Vagina (tissue), 2 donors: ENCODE data around the gene ERBB4.

Experiments used
- CTCF ChIP-seq, 3 experiments: fragments of 450-650 bp in 2 of 3; fragments of 200-600 bp in 1 of 3; sonication (generic) in 1 of 3; IDR thresholded peaks; one replicate each; pipeline ENCODE4 v1.5.1; 2017 to 2019; ENCODE audit warnings: antibody characterized with exemption in 3 of 3, mild to moderate bottlenecking in 2 of 3, moderate library complexity in 2 of 3
- POLR2A ChIP-seq, 2 donors: fragments of 450-650 bp; IDR thresholded peaks; one replicate each; pipeline ENCODE4 v1.6.1; 2017; ENCODE audit warnings: antibody characterized with exemption in 2 of 2, mild to moderate bottlenecking in 2 of 2, moderate library complexity in 2 of 2
- POLR2AphosphoS5 ChIP-seq, 2 donors: sonication (generic); formaldehyde crosslinking; IDR thresholded peaks; one replicate each; pipeline ENCODE4 v1.9.0; 2017; ENCODE audit warnings: antibody characterized with exemption in 2 of 2, mild to moderate bottlenecking in 2 of 2, low read depth in 1 of 2; ENCODE audit not compliant: insufficient read depth in 1 of 2

- no peak for TF ChIP-seq POLR2A (IDR thresholded peaks at IDR 0.05)
- TF ChIP-seq CTCF (IDR thresholded peaks at IDR 0.05): no peak
- TF ChIP-seq POLR2AphosphoS5 (IDR thresholded peaks at IDR 0.05; ENCODE audit: insufficient read depth in 1 of 2, low read depth in 1 of 2): no peak
Measured at GRCh38 chr2:211439011-211439410, 1099.6 kb downstream of the ERBB4 start.
